GM12865 (cell line): ENCODE data around the gene ZNF81.
"Not testable (repeated sequence)": the region's sequence is repeated elsewhere in the genome, so short reads cannot be mapped to it uniquely, and the experiment has no call there.

Source experiments
- DNase-seq: peaks from one replicate; pipeline ENCODE4 v3.0.0; 2010; ENCODE audit warnings: low read depth
- H3K4me3 ChIP-seq: 2 replicates; pipeline ENCODE4 v1.5.1; 2011; ENCODE audit warnings: mild to moderate bottlenecking, low read depth, low read length, control low read depth
- CTCF ChIP-seq: IDR thresholded peaks from 2 replicates; pipeline ENCODE4 v1.5.1; 2011; ENCODE audit warnings: low read length, control low read depth, low read depth, inconsistent platforms; ENCODE audit not compliant: insufficient read depth; ENCODE audit errors: missing control alignments

Gene ZNF81

GRCh38 chrX:47898024-47898423 lies 61.3 kb downstream of the ZNF81 start:
- TF ChIP-seq CTCF = no peak
- H3K4me3 ChIP-seq = no peak overlapping the region
- DNase-seq = no peak

- no peak for DNase-seq
- H3K4me3 ChIP-seq = no peak overlapping the region
- no peak for TF ChIP-seq CTCF
These were observed 64.1 kb downstream of the ZNF81 start for GRCh38 chrX:47900833-47901232.

- no peak for DNase-seq
- TF ChIP-seq CTCF = no peak
- H3K4me3 ChIP-seq = no peak overlapping the region
These were observed 65.5 kb downstream of the ZNF81 start for GRCh38 chrX:47902161-47902560.

- no peak for DNase-seq
- H3K4me3 ChIP-seq = no peak overlapping the region
- TF ChIP-seq CTCF = no peak
These were observed 79.3 kb downstream of the ZNF81 start for GRCh38 chrX:47915886-47916493.

GRCh38 chrX:47918274-47918673 lies 81.6 kb downstream of the ZNF81 start:
- no peak overlapping the region for H3K4me3 ChIP-seq
- TF ChIP-seq CTCF = no peak
- DNase-seq = no peak

GRCh38 chrX:47927212-47927611 lies 90.5 kb downstream of the ZNF81 start:
- no peak for DNase-seq
- no peak overlapping the region for H3K4me3 ChIP-seq
- TF ChIP-seq CTCF = no peak

GRCh38 chrX:47931970-47932369 lies 95.3 kb downstream of the ZNF81 start:
- H3K4me3 ChIP-seq, DNase-seq: not testable (repeated sequence)
